Measurements from ENCODE around the gene DGKB. TPM values are rescaled to one million over a fixed set of nuclear protein-coding genes. Genes with fewer than 3 reads are reported as not detected.

Gene DGKB
- total and polyA plus RNA-seq, 2 of the 8 experiments (the other 6 are each of a cell fraction or from before 2014, with no cell fraction given), result 1.9 to 2.6 TPM

DNA sequence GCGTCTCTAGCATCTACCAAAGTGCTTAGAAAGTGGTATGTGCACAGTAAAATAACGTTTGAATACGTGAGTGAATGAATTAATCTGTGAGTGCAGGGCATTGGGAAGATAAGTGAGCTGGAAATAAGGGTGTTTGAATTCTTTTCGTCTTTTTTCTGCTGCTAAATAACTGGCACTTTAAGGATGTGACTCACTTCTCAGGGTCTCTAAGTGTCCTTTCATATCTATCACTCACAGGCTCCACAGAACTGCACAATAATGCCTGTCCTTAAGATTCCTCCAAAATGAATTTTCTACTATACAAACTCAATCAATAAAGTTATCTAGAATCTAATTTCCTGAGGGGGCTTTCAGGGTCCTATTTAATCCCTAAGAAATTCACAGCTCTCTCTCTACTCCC is 3.2 kb upstream of the DGKB start (continued):
- TF ChIP-seq TAF1 (IDR thresholded peaks at IDR 0.05; ENCODE audit: low read depth, low read length) (no peak), RNF2 (IDR thresholded peaks at IDR 0.05; ENCODE audit: borderline replicate concordance, low read depth, low read length, missing control alignments, poor library complexity, severe bottlenecking) (no peak)
- TF ChIP-seq, protein P1, sequence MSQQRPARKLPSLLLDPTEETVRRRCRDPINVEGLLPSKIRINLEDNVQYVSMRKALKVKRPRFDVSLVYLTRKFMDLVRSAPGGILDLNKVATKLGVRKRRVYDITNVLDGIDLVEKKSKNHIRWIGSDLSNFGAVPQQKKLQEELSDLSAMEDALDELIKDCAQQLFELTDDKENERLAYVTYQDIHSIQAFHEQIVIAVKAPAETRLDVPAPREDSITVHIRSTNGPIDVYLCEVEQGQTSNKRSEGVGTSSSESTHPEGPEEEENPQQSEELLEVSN (IDR thresholded peaks at IDR 0.05), result no peak

Data from H1 (cell line).